ENCODE data around the gene CBLL2.
"Not testable (repeated sequence)": the region's sequence is repeated elsewhere in the genome, so short reads cannot be mapped to it uniquely, and the experiment has no call there.

CBLL2 gene

DNA sequence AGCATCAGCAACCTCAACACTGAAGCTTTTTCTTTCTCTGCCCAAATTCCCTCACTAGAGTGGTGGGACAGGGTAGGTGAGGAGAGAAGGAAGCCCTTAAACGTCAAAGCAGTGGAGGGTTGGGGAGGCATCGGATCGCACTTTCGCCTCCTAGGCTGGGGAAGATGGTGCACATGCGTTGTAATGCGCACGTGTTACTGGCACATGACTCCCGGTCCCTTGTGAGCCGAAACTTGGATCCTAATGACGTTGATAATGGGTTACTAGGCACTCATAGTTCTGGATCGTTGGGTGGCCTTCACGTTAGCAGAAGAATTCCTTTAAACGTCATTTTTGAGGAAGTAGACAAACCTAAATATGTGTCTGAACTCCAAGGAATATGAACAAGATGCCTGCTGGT, at the start of gene CBLL2:
CBLL2 (plus strand) TSS at position 301 of the 400 bp plus-strand sequence; CDS start at position 380, 79 bp downstream.
- DNase-seq, result no peak

DNA sequence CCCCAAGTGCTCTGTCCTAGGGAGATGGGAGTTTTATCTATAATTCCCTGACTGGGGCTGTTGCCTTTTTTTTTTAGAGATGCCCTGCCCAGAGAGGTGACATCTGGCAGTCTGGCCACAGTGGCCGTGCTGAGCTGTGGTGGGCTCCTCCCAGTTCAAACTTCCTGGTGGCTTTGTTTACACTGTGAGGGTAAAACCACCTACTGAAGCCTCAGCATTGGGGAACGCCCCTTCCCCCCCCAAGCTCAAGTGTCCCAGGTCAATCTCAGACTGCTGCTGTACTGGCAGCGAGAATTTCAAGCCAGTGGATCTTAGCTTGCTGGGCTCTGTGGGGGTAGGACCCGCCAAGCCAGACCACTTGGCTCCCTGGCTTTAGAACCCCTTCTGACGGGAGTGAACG, 38.3 kb upstream of the CBLL2 start:
- no peak for DNase-seq

GRCh38 chrX:22237479-22237878, 35.2 kb upstream of the CBLL2 start:
- no peak for DNase-seq

DNA sequence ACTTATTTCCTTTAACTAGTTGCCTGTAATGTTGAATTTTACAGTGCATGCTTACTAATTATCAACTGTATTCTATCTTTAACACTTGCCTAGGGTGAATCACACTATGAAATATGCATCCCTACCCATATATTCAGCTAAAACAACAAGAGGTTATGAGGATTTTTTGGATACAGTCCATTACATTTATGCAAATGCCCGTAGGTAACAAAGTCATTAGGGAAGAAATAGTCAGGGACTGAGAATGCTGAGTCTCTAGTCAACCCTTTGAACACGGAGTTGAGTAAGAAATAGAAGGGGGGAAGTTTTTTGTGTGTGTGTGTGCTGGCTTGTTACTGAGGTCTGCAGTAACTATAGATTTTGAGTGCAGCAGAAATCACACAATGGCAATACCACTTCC, 26.1 kb upstream of the CBLL2 start:
- no peak for DNase-seq

- no peak for DNase-seq
These were observed 25.5 kb upstream of the CBLL2 start for GRCh38 chrX:22247169-22247568.

DNA sequence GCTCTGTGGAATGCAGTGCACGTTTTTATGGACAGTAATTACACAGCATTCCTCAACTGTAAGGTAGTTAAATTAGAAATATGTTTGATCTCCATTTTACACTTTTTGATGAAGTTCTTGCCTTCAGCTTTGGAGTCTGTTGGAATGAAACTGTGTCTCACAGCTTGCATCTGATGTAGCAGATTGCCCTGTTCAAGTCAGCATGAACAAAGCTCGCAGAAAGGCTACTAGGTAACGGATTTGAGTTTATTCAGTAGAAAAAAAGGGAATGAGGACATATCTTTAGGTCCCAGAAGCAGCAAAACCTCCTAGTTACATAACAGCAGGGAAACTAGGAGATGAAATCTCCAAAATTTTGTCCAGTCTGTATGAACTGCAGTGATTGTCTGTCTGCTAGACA, 24.3 kb upstream of the CBLL2 start:
- no peak for DNase-seq

DNA sequence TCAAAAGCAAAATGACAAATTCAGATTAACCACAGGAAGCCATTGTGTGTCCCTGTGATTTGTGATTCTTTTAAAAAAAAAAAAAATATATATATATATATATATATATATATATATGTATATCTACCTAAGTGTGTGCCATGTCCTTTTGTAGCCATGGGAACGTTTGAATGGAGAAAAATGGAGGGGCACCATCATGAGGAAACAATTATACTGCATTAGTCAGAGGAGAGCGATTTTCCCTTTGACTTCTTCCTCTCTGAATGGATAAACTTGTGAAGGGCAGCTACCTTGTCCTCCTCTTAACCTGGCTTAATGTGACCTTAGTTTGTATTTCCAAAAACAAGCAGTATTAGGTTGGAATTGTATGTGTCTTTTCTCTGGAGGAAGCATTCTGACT, 23.3 kb upstream of the CBLL2 start:
- no peak for DNase-seq

DNA sequence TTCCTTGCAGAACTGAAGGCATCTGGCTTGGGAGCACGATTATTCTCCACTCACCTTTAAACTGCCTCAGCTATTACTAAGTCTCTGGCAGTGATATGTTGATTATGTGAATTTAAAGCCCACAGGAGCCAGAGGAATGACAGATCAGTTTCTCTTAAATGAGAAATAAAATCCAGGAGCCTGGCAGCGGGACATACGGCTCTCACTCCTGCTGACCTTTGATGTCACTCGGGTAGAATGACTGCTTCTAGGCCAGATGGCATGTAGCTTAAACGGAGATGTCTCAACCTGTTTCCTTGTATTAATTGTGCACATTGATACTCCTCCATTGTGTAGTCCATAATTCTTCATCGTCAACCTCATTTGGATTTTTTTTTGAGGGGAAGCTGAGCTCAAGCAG, 4.0 kb upstream of the CBLL2 start:
- DNase-seq, result no peak

DNA sequence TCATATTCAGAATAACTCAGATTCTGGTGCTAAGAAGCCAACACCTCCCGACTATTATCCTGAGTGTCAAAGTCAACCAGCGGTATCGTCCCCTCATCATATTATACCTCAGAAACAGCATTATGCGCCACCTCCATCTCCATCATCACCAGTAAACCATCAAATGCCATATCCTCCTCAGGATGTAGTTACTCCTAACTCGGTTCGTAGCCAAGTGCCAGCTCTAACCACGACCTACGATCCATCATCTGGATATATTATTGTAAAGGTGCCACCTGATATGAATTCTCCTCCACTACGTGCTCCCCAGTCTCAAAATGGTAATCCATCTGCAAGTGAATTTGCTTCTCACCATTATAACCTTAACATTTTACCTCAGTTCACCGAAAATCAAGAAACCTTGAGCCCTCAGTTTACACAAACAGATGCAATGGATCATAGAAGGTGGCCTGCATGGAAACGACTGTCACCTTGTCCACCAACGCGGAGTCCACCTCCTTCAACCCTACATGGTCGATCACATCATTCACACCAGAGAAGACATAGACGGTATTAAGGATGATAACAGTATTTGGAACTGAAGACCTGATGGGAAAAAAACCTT, 1.1 kb downstream of the CBLL2 start:
- DNase-seq, result no peak

- DNase-seq, result no peak
These were observed 4.1 kb downstream of the CBLL2 start for GRCh38 chrX:22276781-22277180.

DNA sequence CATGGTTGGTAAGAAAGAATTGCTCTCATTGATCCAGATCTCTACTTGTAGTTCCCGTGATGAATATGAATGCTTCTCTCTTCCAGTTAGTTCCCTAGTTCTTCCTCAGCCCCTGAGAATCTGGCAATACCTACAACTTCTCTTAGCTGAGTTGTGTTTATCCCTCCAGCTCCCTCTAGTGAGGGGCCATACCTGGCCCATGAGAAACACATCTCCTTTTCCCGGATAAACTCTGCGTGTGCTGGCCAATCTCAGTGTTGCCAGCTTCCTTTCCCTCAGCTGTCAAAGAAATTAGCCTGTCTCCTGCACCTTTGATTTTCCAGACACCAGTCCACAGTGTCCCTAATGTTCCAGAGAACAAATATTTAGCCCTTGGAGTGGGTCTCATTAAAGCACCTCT, 5.7 kb downstream of the CBLL2 start:
- DNase-seq, result no peak

- DNase-seq, result not testable (repeated sequence)
These were observed 16.5 kb downstream of the CBLL2 start for GRCh38 chrX:22289209-22289608.

- no peak for DNase-seq
These were observed 24.2 kb downstream of the CBLL2 start for GRCh38 chrX:22296871-22297270.

GRCh38 chrX:22300130-22300529, 27.4 kb downstream of the CBLL2 start:
- DNase-seq, result peak; percentile 60

GRCh38 chrX:22310779-22311178, 38.1 kb downstream of the CBLL2 start:
- DNase-seq, result no peak

DNA sequence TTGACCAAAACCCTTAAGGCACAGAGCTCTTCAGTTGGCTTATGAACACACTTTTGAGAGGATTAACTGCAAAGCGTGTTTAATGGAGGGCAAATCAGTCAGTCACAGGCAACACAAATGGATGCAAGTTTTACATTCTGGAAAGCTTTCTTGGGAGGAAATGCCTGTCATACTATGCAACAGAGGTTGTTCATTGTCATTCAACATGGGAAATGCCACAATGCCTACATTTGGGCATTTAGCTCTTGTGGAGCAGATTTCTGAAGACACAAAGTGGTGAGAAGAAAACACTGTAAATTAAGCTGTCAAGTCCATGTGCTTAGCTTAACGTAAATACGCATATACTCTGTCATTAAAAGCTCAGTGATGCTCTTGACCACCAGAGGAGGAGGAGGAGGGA, 41.1 kb downstream of the CBLL2 start:
- no peak for DNase-seq

GRCh38 chrX:22314211-22314610, 41.5 kb downstream of the CBLL2 start:
- no peak for DNase-seq

- DNase-seq, result no peak
These were observed 42.0 kb downstream of the CBLL2 start for GRCh38 chrX:22314692-22315091.

- no peak for DNase-seq
These were observed 42.4 kb downstream of the CBLL2 start for GRCh38 chrX:22315151-22315550.

- DNase-seq, result no peak
These were observed 47.6 kb downstream of the CBLL2 start for GRCh38 chrX:22320236-22320873.

DNA sequence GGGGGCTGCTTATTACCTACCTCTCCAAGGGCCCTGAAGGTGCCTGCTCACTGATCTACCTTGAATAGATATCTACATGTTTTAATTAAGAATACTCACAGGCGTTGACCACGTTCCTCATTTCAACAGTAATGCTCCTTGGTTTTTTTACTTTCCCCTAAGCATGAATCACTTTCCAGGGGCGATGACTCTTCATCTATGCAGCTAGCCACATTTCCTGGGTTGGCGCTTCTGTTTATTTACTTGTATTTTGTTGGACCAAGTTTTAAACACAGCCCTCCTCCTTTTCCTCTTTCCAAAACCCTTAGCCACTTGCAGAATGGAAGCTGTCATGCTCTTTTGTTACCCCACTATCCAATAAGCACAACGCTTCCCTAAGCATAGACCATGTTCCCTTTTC, 50.8 kb downstream of the CBLL2 start:
- no peak for DNase-seq
